Ramos (cell line): ENCODE data around the gene CRP.
"Not testable (repeated sequence)": the region's sequence is repeated elsewhere in the genome, so short reads cannot be mapped to it uniquely, and the experiment has no call there.

ENCODE experiments used
- in situ Hi-C: fragments of 300-500 bp; cut with MboI; formaldehyde crosslinking; loops from one replicate; pipeline ENCODE4 v1.14.3; 2022; ENCODE audit warnings: low sequenced_read_pairs; ENCODE audit not compliant: unreplicated experiment

Gene CRP

GRCh38 chr1:159714529-159714928 is at the start of gene CRP:
Gene CRP (minus strand): TSS chr1:159714589. CDS start chr1:159714485, 104 bp downstream.
- in situ Hi-C loops: no loop called here

DNA sequence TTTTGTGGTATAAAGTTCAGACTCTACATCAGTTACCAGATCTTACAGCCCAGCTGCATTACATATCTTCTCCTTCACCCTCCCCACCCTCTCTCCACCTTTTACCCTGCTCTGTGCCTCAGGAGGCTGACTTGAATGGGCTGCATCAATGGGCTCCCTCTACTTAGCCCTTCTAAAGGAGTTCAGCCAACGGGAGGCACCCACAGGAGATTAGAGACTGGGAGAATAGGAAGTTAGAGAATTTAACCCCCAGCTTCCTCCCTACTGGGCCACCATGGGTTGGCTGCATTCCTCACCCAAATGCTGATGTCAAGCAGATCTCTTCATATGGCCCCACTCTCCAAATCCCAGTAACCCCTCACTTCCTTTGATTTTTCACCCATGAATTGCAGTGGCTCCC is 49.3 kb upstream of the CRP start:
- in situ Hi-C loops: no loop called here

DNA sequence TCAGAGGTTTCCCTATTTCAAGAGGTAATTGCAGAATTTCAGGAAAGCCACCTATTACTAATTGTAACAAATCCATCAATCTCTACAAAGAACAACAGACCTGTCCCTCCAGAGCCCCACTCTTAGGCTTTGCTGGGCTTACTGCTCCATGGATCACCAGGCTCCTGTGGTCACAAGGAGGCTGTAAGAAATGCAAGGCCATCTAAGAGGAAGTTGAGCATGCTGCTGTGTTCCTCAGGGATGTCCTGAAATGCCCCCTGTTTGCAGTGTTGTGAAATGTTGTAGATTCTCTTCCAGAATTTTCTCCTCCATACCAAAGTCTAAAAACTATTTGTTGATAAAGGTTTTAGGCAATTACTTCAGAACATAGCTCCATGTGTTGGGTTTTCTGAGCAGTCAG is 42.0 kb upstream of the CRP start:
- in situ Hi-C loops: no loop called here

DNA sequence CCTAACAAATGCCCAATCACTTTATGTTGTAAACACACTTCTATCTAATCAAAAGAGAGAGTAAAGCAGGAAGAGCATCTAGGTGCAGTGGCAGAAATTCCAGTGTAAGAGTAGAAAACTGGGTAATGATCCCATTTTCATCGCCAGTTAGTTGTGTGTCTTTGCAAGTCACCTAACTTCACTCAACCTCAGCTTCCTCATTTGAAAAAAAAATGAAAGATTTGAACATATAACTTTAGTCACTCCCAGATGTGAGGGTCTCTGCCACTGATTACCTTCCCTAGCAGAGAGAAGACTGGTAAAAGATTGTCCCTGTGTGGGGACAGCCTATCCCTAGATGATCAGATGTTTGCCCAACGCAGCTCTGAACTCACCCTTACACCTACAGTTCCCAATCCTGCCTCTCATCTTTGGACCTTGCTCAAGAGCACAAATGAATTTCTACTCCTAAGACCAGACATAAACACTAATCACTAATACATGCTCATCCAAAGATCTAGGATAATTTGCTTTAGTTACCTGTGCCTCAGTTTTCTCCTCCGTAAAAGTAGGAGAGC is 41.1 kb upstream of the CRP start:
- in situ Hi-C loops: no loop called here

GRCh38 chr1:159753386-159753785 is 39.0 kb upstream of the CRP start:
- in situ Hi-C loops: no loop called here

DNA sequence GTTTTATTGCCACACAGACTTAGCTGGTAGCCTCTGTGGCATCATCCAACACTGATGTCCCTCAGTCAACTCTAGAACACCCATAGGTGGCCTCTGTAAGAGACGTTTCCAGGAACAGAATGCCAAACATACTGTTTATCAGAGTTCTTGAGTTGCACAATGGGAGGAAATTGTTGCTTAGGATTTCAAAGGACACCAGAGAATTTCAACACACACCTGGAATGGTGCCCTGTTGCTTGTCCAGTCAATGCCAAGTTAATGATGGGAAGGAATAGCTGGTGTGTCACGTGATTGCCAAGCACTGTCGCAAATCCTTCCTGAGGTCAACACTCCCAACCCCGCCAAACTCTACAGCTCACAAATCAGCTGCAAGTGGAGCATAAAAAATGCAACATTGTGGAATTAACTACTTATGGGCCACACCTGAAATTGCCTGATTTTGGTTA is 37.8 kb upstream of the CRP start:
- in situ Hi-C loops: no loop called here

GRCh38 chr1:159751031-159751430 is 36.6 kb upstream of the CRP start:
- in situ Hi-C loops: no loop called here

- in situ Hi-C loops: no loop called here
These were observed 36.2 kb upstream of the CRP start for GRCh38 chr1:159750621-159751020.

DNA sequence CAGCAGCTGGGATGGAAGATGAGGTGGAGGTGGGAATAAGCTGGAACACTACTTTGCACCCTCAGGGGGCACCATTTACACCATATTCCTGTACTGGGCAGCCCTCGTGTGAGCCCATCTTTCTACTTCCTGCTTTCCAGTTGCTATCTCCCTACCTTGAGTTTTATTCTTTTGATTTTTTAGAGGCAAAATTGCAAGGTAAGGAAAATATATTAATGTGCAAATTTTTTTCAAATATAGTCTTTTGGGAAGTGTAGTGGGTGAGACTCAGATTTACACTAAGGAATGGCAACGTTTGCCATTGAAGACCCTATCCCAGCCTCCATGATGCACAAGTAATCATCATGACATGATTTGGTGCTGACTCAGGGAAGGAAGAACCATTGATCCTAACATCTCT is 35.2 kb upstream of the CRP start:
- in situ Hi-C loops: no loop called here

DNA sequence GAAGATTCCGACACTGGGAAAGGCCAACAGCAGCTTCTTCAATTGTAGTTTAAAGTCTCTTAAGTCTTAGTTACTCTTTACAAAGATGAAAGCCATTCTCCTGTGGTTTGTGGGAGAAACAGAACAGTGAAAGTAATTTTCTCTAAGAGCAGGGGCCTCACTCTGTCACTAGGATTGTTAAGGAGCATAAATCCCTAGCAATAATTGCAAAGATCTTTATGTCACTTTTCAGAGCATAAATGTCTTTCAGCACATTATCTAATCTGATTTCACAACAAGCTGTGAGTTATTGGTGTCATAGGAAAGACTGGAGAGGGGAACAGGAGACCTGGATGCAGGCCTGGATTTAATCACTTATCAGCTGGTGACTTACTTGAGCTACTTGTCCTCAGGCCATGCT is 34.0 kb upstream of the CRP start:
- in situ Hi-C loops: no loop called here

GRCh38 chr1:159746666-159747065 is 32.3 kb upstream of the CRP start:
- in situ Hi-C loops: no loop called here

DNA sequence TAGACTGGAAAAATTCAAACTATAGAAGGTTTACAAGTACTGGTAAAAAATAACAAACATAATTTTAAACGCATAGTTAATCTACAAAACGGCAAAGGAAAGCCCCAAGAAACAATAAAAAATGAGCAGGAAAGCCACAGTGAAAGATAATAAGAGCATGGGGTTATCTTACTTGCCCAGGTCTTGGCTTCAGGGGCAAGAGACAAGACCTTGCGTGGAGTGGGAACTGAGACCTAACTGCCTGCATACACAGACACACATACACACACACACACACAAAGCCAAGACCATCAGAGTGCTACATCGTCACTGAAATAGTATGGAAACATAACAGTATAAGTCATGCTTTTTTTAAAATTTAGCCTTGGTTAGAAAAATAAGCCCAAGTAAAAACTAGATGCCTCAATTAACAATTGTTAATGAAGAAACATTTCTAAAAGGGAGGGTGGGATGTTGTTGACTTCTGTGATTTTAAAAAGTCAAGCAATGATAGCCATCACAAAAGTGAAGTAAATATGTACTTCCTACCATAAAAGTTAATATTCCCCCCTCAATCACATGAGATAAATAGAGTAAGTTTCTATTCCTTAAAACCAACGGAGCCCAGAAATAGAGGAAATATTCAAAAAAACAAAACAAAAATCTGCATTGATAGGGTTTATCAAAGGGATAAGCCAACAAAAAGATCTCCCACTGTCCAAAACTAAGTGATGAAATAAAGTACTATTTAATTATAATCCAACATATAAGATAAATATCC is 29.4 kb upstream of the CRP start:
- in situ Hi-C loops: no loop called here

DNA sequence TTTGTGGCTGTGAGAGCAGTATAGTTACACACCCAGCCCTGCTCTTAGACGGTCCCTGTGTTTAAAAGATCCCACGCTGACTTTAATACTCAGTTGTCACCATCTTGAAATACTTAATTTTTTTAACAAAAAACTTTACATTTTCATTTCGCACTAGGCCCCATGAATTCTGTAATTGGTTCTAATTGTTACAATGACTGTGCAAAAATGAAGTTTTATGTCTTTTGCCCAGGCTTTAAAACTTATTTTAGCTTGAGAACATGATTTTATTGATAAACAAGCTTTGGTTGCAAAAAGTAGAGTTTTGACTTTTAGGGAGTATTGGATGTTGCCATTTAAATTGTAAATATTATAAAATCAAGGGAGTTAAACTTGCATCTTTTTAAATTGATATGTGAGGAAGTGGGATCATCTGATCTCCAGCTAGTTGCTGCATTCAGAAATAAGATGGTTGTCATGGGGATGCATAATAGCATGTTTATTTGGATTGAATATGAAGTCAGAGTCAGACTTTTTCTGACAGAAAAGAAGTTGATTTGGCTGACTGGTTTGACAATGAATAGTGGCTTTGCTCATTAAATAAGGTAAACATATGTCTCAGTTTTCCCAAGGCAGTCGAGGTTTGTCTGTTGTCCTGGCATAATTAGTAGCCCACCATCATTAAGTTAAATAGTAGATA is 23.0 kb upstream of the CRP start:
- in situ Hi-C loops: no loop called here

- in situ Hi-C loops: not testable (repeated sequence)
These were observed 8.8 kb upstream of the CRP start for GRCh38 chr1:159723188-159723587.

DNA sequence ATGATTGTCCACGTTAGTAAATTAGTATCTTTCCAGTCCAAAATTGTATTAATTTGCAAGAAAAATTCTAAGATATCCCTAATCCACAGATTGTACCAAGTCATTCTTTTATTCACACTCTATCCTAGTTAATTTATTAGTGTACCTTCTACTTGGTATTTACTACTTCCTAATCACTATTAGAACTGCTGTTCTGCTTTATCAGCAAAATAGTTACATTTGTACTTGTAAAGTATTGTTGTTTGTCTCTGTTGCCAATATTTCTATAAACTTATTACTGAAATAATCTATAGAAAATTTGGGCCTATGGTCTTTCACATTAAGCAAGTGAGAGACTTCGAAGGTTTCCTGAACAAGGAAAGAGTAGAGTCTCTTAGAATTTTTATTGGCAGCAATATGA is 5.6 kb upstream of the CRP start:
- in situ Hi-C loops: no loop called here

DNA sequence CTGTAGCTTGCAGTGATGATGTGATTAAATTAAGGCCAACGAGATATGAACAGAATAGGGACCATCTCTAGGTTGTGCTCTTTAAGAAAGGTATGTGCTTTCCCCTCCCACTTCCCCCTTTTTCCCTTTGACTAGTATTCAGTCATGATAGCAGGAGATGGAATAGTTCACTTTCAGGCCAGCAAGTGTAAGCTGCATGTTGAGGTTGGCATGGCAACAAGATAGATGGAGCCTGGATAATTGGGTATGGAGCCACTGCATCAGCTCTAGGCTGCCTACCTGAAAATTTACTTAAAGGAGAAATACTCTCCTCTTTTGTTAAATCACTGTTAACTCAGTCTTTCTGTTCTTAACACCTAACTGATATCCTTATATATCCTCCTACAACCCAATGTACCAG is 1.5 kb upstream of the CRP start:
- in situ Hi-C loops: no loop called here

DNA sequence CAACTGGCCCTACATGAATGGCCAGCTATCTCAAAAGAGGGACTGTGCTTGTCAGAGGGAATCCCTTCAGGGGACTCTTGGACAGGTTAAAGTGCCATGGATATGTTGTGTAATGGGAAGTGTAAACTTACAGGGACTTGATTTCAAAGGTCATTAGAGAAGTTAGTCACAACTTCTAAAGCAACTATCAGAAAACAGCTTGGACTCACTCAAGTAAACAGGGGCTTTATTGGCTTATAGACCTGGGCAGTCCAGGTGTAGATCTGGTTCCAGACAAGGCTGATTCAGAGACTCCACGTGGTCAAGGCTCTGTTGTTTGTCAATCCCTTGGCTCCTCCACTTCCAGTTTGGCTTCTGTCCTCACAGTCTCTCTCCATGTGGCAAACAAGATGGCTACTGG is 2.3 kb downstream of the CRP start:
- in situ Hi-C loops: no loop called here

DNA sequence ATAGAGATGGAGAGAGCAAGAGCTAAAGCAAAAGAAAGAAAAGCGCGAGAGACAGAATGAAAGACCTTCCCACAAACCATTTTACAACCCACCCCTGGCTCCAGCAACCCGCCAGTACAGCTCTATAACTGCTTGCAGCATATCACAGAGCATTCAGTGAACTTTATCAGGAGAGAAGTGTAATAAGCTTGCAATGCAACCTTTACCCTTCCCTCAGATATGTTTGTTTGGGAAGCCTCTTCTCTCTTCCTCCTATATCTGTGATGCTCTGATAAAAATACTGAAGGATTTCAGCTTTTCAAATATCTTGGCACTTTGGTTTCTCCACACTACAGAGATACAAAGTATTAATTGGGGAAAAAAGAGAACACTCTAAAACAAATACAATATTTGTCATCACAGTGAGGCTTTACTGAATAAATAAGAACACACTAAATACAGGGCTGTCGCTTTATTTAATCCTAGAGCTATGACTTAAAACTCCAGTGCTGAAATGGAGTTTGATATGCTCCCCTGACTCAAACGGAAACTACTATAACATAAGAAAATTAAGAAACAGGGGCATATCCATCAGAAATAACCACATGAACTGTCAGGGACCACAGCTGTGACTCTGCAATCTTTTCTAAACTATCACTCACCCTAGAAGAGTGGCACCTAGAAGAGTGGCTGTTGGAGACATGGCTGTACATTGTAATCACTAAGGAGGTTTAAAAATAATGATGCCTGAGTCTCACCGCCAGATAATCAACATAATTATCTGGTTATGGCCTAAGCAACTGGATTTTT is 6.7 kb downstream of the CRP start:
- in situ Hi-C loops: no loop called here

- in situ Hi-C loops: no loop called here
These were observed 8.5 kb downstream of the CRP start for GRCh38 chr1:159705904-159706256.

DNA sequence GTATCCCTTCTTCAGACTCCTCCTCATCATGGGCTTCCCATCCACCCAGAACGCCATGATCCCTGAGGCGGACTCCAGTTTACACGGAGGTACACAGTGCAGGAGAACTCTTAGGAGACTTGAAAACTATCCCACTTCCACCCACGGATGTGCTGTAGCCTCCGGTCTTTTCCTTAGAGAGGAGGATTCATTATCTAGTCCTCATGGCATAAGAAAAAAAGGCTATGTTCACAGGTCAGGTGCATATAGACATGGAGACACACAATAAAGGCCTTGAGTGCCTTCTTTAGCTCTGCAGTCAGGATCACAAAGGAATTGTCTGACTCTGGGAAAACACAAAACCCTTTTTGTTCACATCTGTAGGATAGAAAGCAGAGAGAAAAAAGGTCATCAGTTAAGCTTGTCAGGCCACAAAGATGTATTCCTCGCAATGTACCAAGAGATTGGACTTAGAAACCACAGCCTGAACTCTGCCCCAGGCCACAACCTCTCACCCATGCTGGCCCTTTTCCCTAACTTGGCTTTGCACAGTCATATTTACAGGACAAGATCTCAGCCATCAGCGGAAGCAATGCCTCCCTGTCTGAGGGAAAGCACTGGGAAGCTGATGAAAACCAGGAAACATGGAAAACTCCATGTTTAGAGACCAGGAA is 9.0 kb downstream of the CRP start:
- in situ Hi-C loops: no loop called here
